Skeletal muscle tissue (tissue), 4 donors: ENCODE results near the gene HSD17B1. TPM values are rescaled to one million over a fixed set of nuclear protein-coding genes. Genes with fewer than 3 reads are reported as not detected.

Experiments used
- H3K27ac ChIP-seq: one replicate; pipeline ENCODE4 v1.7.0; 2013; ENCODE audit warnings: mild to moderate bottlenecking, low read depth, low read length, inconsistent platforms
- H3K27me3 ChIP-seq, 3 donors: one replicate each; pipeline ENCODE4 v1.7.0; 2013; ENCODE audit warnings: low read length in 3 of 3; ENCODE audit not compliant: control insufficient read depth in 3 of 3, insufficient read depth in 3 of 3
- H3K36me3 ChIP-seq, 3 donors: one replicate each; pipeline ENCODE4 v1.7.0; 2013; ENCODE audit warnings: low read length in 3 of 3; ENCODE audit not compliant: control insufficient read depth in 3 of 3, insufficient read depth in 3 of 3
- H3K4me1 ChIP-seq, 3 donors: one replicate each; pipeline ENCODE4 v1.7.0; 2013; ENCODE audit warnings: low read length in 3 of 3, mild to moderate bottlenecking in 3 of 3; ENCODE audit not compliant: control insufficient read depth in 3 of 3, insufficient read depth in 3 of 3
- H3K4me3 ChIP-seq, 3 donors: one replicate each; pipeline ENCODE4 v1.7.0; 2013; ENCODE audit warnings: low read length in 3 of 3
- H3K9ac ChIP-seq, 3 donors: one replicate each; pipeline ENCODE4 v1.7.0; 2013; ENCODE audit warnings: low read length in 3 of 3, mild to moderate bottlenecking in 3 of 3, moderate library complexity in 2 of 3, low read depth in 1 of 3
- H3K9me3 ChIP-seq, 3 donors: one replicate each; pipeline ENCODE4 v1.7.0; 2013; ENCODE audit warnings: low read length in 3 of 3; ENCODE audit not compliant: control insufficient read depth in 3 of 3
- total RNA-seq: library from RNA; depleted of rRNA; stranded (reverse); fragments of >200 nt; gene quantifications from one replicate; pipeline ENCODE4 v1.2.3, GENCODE V29; 2014
- donor health status: Osteomylitis.

Gene HSD17B1
- total RNA-seq, 1 donor from 2014 or later: 1.6 TPM

GRCh38 chr17:42522263-42522790 is 30.4 kb upstream of the HSD17B1 start:
- no peaks in the 10 kb centered on the region for H3K9me3 ChIP-seq

GRCh38 chr17:42522798-42523278 is 29.9 kb upstream of the HSD17B1 start:
- Histone ChIP-seq H3K36me3 (peaks cover 10 to 29% (median 19%) of the 10 kb centered on the region in 3 donors), H3K27me3 (no peaks in the 10 kb centered on the region), H3K4me1 (peaks cover 59 to 74% (median 72%) of the 10 kb centered on the region in 3 donors), H3K4me3 (no peak overlapping the region), H3K9me3 (no peaks in the 10 kb centered on the region), H3K27ac (peak overlapping the region; percentile 92), H3K9ac (peak overlapping the region in 1 of 3 donors; percentile 73)

More at GRCh38 chr17:42522263-42522790, 30.4 kb upstream of the HSD17B1 start:
- H3K4me3 ChIP-seq: peak overlapping the region in 1 of 3 donors; percentile 13
- H3K9ac ChIP-seq: peak overlapping the region; percentile 20 to 73 (median 32)
- H3K4me1 ChIP-seq: peaks cover 63 to 76% (median 74%) of the 10 kb centered on the region in 3 donors
- no peaks in the 10 kb centered on the region for H3K27me3 ChIP-seq
- H3K36me3 ChIP-seq: peaks cover 10 to 34% (median 19%) of the 10 kb centered on the region in 3 donors
- H3K27ac ChIP-seq: peak overlapping the region; percentile 92

- no peaks in the 10 kb centered on the region for H3K9me3 ChIP-seq
- H3K36me3 ChIP-seq: peaks cover 10 to 23% (median 19%) of the 10 kb centered on the region in 3 donors
- H3K4me1 ChIP-seq: peaks cover 38 to 53% (median 49%) of the 10 kb centered on the region in 3 donors
- no peak overlapping the region for H3K9ac ChIP-seq
- H3K4me3 ChIP-seq: no peak overlapping the region
- H3K27me3 ChIP-seq: no peaks in the 10 kb centered on the region
- H3K27ac ChIP-seq: peak overlapping the region; percentile 45
These were observed 27.5 kb upstream of the HSD17B1 start for GRCh38 chr17:42525221-42525620.

- Histone ChIP-seq H3K27me3 (no peaks in the 10 kb centered on the region), H3K9ac (no peak overlapping the region), H3K27ac (peak overlapping the region; percentile 45), H3K9me3 (no peaks in the 10 kb centered on the region), H3K4me3 (no peak overlapping the region), H3K4me1 (peaks cover 34 to 45% (median 44%) of the 10 kb centered on the region in 3 donors), H3K36me3 (peaks cover 10 to 21% (median 18%) of the 10 kb centered on the region in 3 donors)
These were observed 26.7 kb upstream of the HSD17B1 start for GRCh38 chr17:42526031-42526444.

- Histone ChIP-seq H3K4me3 (no peak overlapping the region), H3K36me3 (peaks cover 0 to 2% (median 2%) of the 10 kb centered on the region in 3 donors), H3K9me3 (no peaks in the 10 kb centered on the region), H3K9ac (no peak overlapping the region), H3K27me3 (no peaks in the 10 kb centered on the region), H3K4me1 (peaks cover 22 to 33% (median 29%) of the 10 kb centered on the region in 3 donors), H3K27ac (no peak overlapping the region)
These were observed 24.8 kb upstream of the HSD17B1 start for GRCh38 chr17:42527932-42528331.

GRCh38 chr17:42529061-42529460 is 23.7 kb upstream of the HSD17B1 start:
- no peaks in the 10 kb centered on the region for H3K36me3 ChIP-seq
- H3K4me1 ChIP-seq: peaks cover 19 to 30% (median 26%) of the 10 kb centered on the region in 3 donors

GRCh38 chr17:42530952-42531454 is 21.7 kb upstream of the HSD17B1 start:
- peak overlapping the region; percentile 48 for H3K27ac ChIP-seq
- no peaks in the 10 kb centered on the region for H3K9me3 ChIP-seq
- no peaks in the 10 kb centered on the region for H3K27me3 ChIP-seq
- H3K9ac ChIP-seq: peak overlapping the region in 1 of 3 donors; percentile 40
- no peak overlapping the region for H3K4me3 ChIP-seq
- H3K4me1 ChIP-seq: peaks cover 26 to 30% (median 27%) of the 10 kb centered on the region in 3 donors
- H3K36me3 ChIP-seq: no peaks in the 10 kb centered on the region

More at GRCh38 chr17:42529061-42529460, 23.7 kb upstream of the HSD17B1 start:
- no peaks in the 10 kb centered on the region for H3K9me3 ChIP-seq
- no peak overlapping the region for H3K4me3 ChIP-seq
- H3K9ac ChIP-seq: peak overlapping the region in 1 of 3 donors; percentile 25
- H3K27me3 ChIP-seq: no peaks in the 10 kb centered on the region
- no peak overlapping the region for H3K27ac ChIP-seq

GRCh38 chr17:42531455-42532354 is 21.0 kb upstream of the HSD17B1 start:
- Histone ChIP-seq H3K4me1 (peaks cover 26 to 28% (median 27%) of the 10 kb centered on the region in 3 donors), H3K27ac (peak overlapping the region; percentile 48), H3K4me3 (peak overlapping the region; percentile 71 to 80 (median 75)), H3K36me3 (no peaks in the 10 kb centered on the region), H3K9me3 (no peaks in the 10 kb centered on the region), H3K27me3 (no peaks in the 10 kb centered on the region), H3K9ac (peak overlapping the region; percentile 38 to 83 (median 74))

- peaks cover 9 to 14% (median 12%) of the 10 kb centered on the region in 3 donors for H3K36me3 ChIP-seq
- peak overlapping the region; percentile 92 for H3K27ac ChIP-seq
- no peaks in the 10 kb centered on the region for H3K9me3 ChIP-seq
- peak overlapping the region; percentile 70 to 81 (median 81) for H3K4me3 ChIP-seq
- no peaks in the 10 kb centered on the region for H3K27me3 ChIP-seq
- peaks cover 25 to 31% (median 26%) of the 10 kb centered on the region in 3 donors for H3K4me1 ChIP-seq
- H3K9ac ChIP-seq: peak overlapping the region; percentile 66 to 90 (median 69)
These were observed 17.3 kb upstream of the HSD17B1 start for GRCh38 chr17:42535155-42536047.
